GM12801 (cell line): Measurements from ENCODE around the gene TMEM52.

Experiments used
- TF ChIP-seq, protein P1 (sequence below): IDR thresholded peaks from one replicate; pipeline ENCODE4 v1.5.1; 2011; ENCODE audit warnings: control low read depth; ENCODE audit not compliant: insufficient read length; ENCODE audit errors: extremely low read depth

The TMEM52 gene

GRCh38 chr1:1875932-1876331 is 43.1 kb downstream of the TMEM52 start:
- TF ChIP-seq, protein P1, sequence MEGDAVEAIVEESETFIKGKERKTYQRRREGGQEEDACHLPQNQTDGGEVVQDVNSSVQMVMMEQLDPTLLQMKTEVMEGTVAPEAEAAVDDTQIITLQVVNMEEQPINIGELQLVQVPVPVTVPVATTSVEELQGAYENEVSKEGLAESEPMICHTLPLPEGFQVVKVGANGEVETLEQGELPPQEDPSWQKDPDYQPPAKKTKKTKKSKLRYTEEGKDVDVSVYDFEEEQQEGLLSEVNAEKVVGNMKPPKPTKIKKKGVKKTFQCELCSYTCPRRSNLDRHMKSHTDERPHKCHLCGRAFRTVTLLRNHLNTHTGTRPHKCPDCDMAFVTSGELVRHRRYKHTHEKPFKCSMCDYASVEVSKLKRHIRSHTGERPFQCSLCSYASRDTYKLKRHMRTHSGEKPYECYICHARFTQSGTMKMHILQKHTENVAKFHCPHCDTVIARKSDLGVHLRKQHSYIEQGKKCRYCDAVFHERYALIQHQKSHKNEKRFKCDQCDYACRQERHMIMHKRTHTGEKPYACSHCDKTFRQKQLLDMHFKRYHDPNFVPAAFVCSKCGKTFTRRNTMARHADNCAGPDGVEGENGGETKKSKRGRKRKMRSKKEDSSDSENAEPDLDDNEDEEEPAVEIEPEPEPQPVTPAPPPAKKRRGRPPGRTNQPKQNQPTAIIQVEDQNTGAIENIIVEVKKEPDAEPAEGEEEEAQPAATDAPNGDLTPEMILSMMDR = no peak

DNA sequence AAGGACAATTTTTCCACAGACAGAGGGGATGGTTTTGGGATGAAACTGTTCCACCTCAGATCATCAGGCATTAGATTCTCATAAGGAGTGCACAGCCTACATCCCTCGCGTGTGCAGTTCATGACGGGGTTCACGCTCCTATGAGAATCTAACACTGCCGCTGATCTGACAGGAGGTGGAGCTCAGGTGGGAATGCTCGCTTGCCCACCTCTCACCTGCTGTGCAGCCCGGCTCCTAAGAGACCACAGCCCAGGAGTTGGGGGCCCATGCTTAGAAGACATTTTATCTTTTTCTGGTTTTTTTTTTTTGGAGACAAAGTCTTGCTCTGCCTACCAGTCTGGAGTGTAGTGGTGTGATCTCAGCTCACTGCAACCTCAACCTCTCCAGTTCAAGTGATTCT is 44.2 kb downstream of the TMEM52 start:
- TF ChIP-seq, protein P1 = no peak

DNA sequence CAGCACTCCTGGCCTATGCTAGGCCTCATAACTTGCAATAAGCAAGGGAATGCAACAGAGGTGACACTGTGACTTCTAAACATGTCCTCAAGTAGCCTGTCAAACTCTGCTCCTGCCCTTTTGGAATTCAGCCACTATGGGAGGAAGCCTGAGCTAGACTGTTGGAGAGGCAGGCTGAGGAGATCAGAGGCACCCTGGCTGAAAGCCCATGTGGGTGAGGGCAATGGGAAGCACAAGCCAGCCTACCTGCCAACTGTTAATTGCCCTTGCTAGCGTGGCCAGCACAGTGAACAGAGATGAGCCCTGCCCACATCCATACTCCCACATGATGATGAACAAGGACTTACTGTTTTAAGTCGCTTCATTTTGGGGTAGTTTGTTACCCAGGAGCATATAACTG is 45.9 kb downstream of the TMEM52 start:
- TF ChIP-seq, protein P1 = no peak

DNA sequence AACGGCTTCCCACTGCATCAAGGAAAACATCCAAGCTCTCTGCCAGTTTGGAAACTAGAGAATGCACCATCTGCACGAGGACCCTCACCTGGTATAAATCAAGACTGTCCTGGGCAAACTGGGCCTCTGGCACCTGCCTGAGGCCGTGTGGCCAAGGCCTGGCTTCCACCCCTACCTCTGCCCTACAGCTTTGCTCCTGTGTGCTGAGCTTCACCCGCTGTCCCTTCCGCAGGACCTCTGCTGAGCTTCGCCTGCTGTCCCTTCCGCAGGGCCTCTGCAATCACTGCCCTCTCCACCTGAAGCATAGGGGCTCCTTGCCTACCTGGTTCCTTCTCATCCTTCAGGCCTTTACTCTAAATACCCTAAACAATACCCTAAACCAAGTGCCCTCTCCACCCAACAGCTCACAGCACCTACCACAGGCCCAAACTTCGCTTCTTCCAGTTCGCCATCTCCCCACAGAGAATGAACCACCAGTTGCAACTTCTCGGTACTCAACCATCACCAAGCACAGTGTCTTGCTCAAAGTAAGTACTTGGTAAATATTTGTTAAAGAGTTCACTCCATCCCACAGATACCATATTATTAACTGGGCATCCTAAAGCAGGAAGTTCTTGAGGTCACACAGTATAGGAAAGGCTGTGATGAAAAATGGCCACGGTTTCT is 46.6 kb downstream of the TMEM52 start:
- TF ChIP-seq, protein P1 = no peak

DNA sequence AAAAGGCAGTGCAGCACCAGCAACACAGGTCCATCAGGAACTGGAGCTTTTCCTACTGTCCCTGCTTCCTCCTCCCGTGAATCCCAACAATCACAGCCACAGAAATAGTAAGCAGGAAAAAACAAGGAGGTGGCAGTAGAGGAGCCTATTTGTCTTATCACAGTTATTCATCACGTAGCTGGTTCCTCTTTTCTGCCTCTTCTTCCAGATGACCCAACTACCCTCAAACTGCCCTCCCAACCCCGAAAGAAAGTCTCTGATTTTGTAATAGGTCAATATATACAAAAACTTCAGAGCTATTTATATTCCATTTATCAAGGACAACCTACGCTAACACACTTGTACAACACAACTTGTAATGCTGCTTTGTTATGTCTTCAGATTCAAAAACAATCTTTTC is 49.6 kb downstream of the TMEM52 start:
- TF ChIP-seq, protein P1 = no peak
